OCI-LY1 (cell line): ENCODE results near the gene EN2.

Experiments
- H2AFZ ChIP-seq: fragments of 200-600 bp; sonication (generic), shearing (Covaris generic); 2 replicates; pipeline ENCODE4 v1.6.0; 2014; ENCODE audit warnings: antibody characterized with exemption, mild to moderate bottlenecking, low read length
- H3F3A ChIP-seq: fragments of 200-600 bp; sonication (generic), shearing (Covaris generic); 2 replicates; pipeline ENCODE4 v1.6.0; 2014; ENCODE audit warnings: mild to moderate bottlenecking, antibody characterized with exemption, low read length, moderate library complexity; ENCODE audit not compliant: insufficient read depth
- H3K27ac ChIP-seq: fragments of 200-600 bp; sonication (generic); 2 replicates; pipeline ENCODE4 v1.5.1; 2014; ENCODE audit warnings: low read length, mixed run types, mild to moderate bottlenecking, low read depth; ENCODE audit not compliant: poor library complexity, severe bottlenecking
- H3K27me3 ChIP-seq: fragments of 200-600 bp; sonication (generic); 2 replicates; pipeline ENCODE4 v1.6.0; 2014; ENCODE audit warnings: antibody characterized with exemption, mild to moderate bottlenecking, low read length, moderate library complexity; ENCODE audit not compliant: insufficient read depth
- H3K36me3 ChIP-seq: fragments of 200-600 bp; sonication (generic); 2 replicates; pipeline ENCODE4 v1.6.1; 2014; ENCODE audit warnings: mild to moderate bottlenecking, antibody characterized with exemption, low read length, moderate library complexity, mixed read lengths; ENCODE audit not compliant: insufficient read depth
- H3K4me1 ChIP-seq: fragments of 200-600 bp; sonication (generic); 2 replicates; pipeline ENCODE4 v1.5.1; 2014; ENCODE audit warnings: mild to moderate bottlenecking, low read length, moderate library complexity; ENCODE audit not compliant: insufficient read depth, severe bottlenecking
- H3K4me2 ChIP-seq: fragments of 200-600 bp; sonication (generic), shearing (Covaris generic); 2 replicates; pipeline ENCODE4 v1.6.1; 2014; ENCODE audit warnings: low read length
- H3K4me3 ChIP-seq: fragments of 200-600 bp; sonication (generic); 2 replicates; pipeline ENCODE4 v1.5.1; 2014; ENCODE audit warnings: low read length, low read depth, mild to moderate bottlenecking, mixed read lengths; ENCODE audit not compliant: poor library complexity, severe bottlenecking
- H3K79me2 ChIP-seq: fragments of 200-600 bp; shearing (Covaris generic); 2 replicates; pipeline ENCODE4 v1.6.1; 2016; ENCODE audit warnings: mixed run types, low read length, mixed read lengths; ENCODE audit not compliant: insufficient read depth
- H3K9ac ChIP-seq: fragments of 200-600 bp; sonication (generic), shearing (Covaris generic); 2 replicates; pipeline ENCODE4 v1.6.1; 2014; ENCODE audit warnings: mild to moderate bottlenecking, low read length, mixed read lengths
- H3K9me2 ChIP-seq: fragments of 200-600 bp; sonication (generic), shearing (Covaris generic); 2 replicates; pipeline ENCODE4 v1.6.1; 2014; ENCODE audit warnings: low read depth, mild to moderate bottlenecking, low read length, mixed read lengths
- H3K9me3 ChIP-seq: fragments of 200-600 bp; shearing (Covaris generic); 2 replicates; pipeline ENCODE4 v1.6.1; 2014; ENCODE audit warnings: low read length, mixed read lengths
- H4K20me1 ChIP-seq: fragments of 200-600 bp; sonication (generic), shearing (Covaris generic); 2 replicates; pipeline ENCODE4 v1.6.0; 2016; ENCODE audit warnings: mild to moderate bottlenecking, low read length; ENCODE audit not compliant: insufficient read depth
- CTCF ChIP-seq: fragments of 200-600 bp; sonication (generic), shearing (Covaris generic); IDR thresholded peaks from 2 replicates; pipeline ENCODE4 v1.5.1; 2017; ENCODE audit warnings: mild to moderate bottlenecking, antibody characterized with exemption, low read length, moderate library complexity, mixed read lengths
- EZH2 ChIP-seq: fragments of 200-600 bp; sonication (generic), shearing (Covaris generic); IDR thresholded peaks from 2 replicates; pipeline ENCODE4 v1.8.0; 2017; ENCODE audit warnings: borderline replicate concordance, mixed run types, mild to moderate bottlenecking, antibody characterized with exemption, low read length, moderate library complexity, mixed read lengths

Gene EN2

GRCh38 chr7:155455776-155456737 lies 1.9 kb upstream of the EN2 start:
- Histone ChIP-seq H3F3A (no peaks in the 10 kb centered on the region), H3K4me1 (no peaks in the 10 kb centered on the region), H3K9me2 (no peaks in the 10 kb centered on the region), H2AFZ (no peak overlapping the region), H3K9me3 (no peaks in the 10 kb centered on the region), H3K4me2 (no peak overlapping the region), H4K20me1 (no peaks in the 10 kb centered on the region), H3K4me3 (no peak overlapping the region), H3K79me2 (no peaks in the 10 kb centered on the region), H3K27me3 (0 out of 2 replicates have a peak, but pooled peaks cover 6% of the 10 kb centered on the region), H3K9ac (no peak overlapping the region), H3K36me3 (no peaks in the 10 kb centered on the region), H3K27ac (no peak overlapping the region)
- TF ChIP-seq CTCF (no peak), EZH2 (no peak)

GRCh38 chr7:155456738-155457543 lies 988 bp upstream of the EN2 start:
- Histone ChIP-seq H3K36me3 (no peaks in the 10 kb centered on the region), H3K79me2 (no peaks in the 10 kb centered on the region), H4K20me1 (no peaks in the 10 kb centered on the region), H3K9ac (no peak overlapping the region), H3K9me3 (no peaks in the 10 kb centered on the region), H3K27ac (no peak overlapping the region), H3F3A (no peaks in the 10 kb centered on the region), H3K4me2 (no peak overlapping the region), H3K9me2 (no peaks in the 10 kb centered on the region), H3K27me3 (0 out of 2 replicates have a peak, but pooled peaks cover 6% of the 10 kb centered on the region), H3K4me1 (no peaks in the 10 kb centered on the region), H3K4me3 (no peak overlapping the region), H2AFZ (no peak overlapping the region)
- no peak for TF ChIP-seq EZH2
- no peak for TF ChIP-seq CTCF

- Histone ChIP-seq H3K36me3 (no peaks in the 10 kb centered on the region), H3K27me3 (0 out of 2 replicates have a peak, but pooled peaks cover 6% of the 10 kb centered on the region), H3K27ac (no peak overlapping the region), H3K9ac (no peak overlapping the region), H3K9me3 (no peaks in the 10 kb centered on the region), H4K20me1 (no peaks in the 10 kb centered on the region), H3K4me3 (no peak overlapping the region), H3K79me2 (no peaks in the 10 kb centered on the region), H2AFZ (no peak overlapping the region), H3F3A (no peaks in the 10 kb centered on the region), H3K4me2 (no peak overlapping the region), H3K9me2 (no peaks in the 10 kb centered on the region), H3K4me1 (no peaks in the 10 kb centered on the region)
- TF ChIP-seq CTCF = no peak
- no peak for TF ChIP-seq EZH2
These were observed 302 bp upstream of the EN2 start for GRCh38 chr7:155457544-155458110.
